CD4-positive, alpha-beta T cell treated with Interleukin-2 at 100 ng/mL for 4 hours (primary cell): ENCODE data around the gene WDFY3.

Experiments
- DNase-seq: peaks from one replicate; pipeline ENCODE4 v3.0.0-alpha.2; 2020; ENCODE audit warnings: low spot score

The WDFY3 gene

DNA sequence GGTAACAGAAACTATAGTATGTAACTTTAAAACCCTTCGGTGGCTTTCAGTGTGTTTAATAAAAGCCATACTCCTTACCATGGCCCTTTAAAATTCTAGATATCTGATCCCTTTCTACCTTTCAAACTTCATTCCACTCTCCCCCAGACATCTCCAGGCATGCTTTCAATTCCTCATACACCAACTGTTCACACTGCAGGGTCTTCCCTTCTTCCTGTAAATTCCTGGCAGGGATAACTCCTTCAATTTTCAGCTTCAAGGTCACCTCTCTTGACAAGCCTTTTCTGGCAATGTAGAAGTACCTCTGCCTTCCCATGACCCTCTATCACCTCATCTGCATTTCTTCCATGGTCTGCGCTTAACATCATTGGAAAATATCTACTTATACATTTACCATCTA lies 60.8 kb downstream of the WDFY3 start:
- no peak for DNase-seq

DNA sequence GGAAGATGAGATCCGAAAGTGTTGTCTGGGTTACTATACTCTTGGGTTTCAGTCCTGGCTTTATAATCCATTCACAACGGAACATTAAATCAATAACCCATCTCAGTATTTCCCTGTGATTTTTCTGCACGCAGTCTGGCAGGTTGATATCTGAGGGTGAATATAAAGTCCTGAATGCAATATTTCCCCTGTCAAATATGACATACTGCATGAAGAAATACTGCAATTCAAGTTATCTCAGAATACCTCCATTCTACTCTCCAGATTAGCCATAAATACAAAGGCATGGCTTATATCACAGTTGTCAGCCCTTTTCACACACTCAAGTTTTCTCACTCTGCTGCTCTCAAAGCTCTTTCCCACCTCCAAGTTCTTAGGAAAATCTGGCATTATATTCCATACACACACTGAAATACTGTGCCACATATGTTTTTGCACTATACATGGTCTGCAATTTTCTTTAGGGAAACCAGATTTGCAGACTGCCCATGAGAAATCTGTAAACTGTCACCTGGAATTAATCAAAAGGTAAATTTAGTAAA lies 64.7 kb downstream of the WDFY3 start:
- DNase-seq = no peak

DNA sequence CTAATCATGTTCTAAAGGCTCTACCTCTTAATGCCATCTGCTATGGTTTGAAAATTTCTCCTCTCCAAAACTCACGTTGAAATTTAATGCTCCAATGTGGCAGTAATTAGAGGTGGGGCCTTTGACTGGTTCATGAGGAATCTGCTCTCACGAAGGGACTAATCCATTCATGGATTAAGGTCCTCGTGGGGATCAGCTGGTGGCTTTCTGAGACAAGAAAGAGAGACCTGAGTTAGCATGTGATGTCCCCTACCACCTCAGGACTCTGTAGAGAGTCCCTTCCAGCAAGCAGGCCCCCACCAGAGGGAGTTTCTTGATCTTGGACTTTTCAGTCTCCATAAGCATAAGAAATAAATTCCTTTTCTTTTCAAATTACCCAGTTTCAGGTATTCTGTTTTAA lies 65.3 kb downstream of the WDFY3 start:
- DNase-seq = no peak

DNA sequence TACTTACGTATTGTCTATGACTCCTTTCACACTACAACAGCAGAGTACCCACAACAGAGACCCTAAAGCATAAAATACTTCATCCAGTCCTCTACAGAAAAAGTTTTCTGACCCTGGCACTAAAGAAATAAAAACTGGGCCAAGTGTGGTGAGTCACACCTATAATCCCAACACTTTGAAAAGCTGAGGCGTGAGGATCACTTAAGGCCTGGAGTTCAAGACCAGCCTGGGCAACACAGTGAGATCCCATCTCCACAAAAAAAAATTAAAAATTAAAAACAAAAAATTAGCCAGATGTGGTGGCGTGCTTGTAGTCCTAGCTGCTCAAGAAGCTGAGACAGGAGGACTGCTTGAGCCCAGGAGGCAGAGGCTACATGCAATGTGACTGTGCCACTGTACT lies 66.9 kb downstream of the WDFY3 start:
- DNase-seq = no peak

- no peak for DNase-seq
Measured at GRCh38 chr4:84897516-84897915, 69.0 kb downstream of the WDFY3 start.

- DNase-seq = no peak
Measured at GRCh38 chr4:84895283-84895682, 71.2 kb downstream of the WDFY3 start.

GRCh38 chr4:84894621-84895020 lies 71.9 kb downstream of the WDFY3 start:
- no peak for DNase-seq

GRCh38 chr4:84892950-84893349 lies 73.5 kb downstream of the WDFY3 start:
- no peak for DNase-seq

DNA sequence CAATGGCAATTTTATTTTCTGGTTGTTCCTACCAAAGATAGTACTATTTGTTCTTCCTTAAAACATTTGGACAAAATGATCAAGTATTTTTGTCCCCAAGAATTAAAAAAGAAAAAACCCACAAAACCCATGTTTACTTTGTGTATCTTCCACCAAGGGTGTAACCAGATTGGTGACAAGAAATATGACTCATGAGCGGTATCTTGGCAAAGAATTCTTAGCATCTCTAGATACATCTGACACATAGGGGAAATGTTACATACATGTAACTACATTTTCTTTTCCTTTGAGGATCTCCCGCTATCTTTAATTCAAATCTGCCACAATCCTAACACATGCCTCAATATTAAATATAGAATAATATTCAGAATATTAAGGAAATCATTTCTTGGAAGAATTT lies 78.7 kb downstream of the WDFY3 start:
- no peak for DNase-seq

GRCh38 chr4:84879651-84880200 lies 86.8 kb downstream of the WDFY3 start:
- DNase-seq = no peak

DNA sequence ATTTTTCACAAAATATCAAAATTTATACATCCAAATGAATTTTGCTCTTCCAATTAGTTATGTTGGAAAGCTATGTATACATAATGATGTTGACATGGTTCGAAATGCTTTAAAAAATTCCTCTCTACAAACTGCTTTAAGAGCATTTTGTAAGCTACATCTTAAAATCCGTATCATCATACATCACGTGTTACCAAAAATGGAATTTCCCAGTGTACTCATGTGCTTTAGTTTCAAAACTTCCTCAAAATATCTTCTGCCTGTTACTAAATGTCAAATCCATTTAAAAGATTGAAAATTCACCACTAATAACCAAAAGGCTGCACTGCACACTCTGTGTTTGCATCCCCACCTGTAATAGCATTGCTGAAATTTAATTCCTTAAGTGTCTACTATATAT lies 87.9 kb downstream of the WDFY3 start:
- no peak for DNase-seq

GRCh38 chr4:84878090-84878489 lies 88.4 kb downstream of the WDFY3 start:
- no peak for DNase-seq

DNA sequence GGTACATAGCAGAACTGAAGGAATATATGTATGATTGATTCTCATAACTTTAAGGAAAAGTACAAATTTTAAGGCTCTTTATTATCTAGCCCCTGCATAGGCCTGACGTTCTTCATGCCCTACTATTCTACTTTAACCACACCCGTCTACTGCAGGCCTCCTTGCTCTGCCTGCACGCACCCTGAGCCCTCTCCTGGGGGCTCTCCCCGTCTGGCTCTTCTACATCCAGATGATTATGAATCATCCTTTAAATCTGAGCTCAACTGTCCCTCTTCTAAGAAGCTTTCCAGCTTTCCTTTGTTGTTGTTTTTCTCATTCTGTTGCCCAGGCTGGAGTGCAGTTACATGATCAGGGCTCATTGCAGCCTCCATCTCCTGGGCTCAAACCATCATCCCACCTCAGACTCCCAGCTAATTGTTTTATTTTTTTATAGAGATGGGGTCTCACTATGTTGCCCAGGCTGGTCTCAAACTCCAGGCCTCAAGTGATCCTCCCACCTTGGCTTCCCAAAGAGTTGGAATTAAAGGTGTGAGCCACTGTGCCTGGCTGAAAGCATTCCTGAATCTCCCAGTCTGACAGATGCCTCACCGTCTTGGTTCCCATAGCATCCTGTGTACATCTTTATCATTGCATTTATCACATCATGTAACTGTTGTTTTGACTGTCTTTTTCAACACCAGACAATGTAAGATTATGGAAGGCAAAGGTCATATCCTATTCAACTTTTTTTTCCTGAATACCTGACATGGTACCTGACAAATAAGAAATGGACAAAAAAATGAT lies 89.2 kb downstream of the WDFY3 start:
- no peak for DNase-seq

DNA sequence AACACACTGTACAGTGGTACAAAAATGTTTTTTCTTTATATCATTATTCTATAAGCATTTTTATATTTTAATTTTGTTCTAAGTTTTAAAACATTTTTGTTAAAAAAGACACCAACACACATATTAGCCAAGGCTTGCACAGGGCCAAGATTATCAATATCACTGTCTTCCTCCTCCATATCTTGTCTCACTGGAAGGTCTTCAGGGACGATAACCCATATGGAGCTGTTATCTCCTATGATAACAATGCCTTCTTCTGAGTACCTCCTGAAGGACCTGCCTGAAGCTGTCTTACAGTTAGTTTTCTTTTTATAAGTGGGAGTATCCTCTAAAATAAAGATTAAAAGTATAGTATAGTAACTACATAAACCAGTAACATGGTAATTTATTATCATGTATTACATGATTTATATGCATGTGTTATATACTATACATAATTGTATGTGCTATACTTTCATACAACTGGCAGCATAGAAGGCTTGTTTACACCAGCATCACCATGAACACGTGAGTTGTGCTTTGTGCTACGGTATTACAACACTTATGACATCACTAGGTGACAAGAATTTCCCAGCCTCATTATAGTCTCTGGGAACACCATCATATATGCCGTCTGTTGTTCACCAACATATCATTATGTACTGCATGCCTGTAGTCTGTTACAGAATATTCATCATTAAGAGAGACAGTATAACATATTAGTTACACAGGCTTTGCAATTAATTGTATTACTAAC lies 90.7 kb downstream of the WDFY3 start:
- DNase-seq = no peak

DNA sequence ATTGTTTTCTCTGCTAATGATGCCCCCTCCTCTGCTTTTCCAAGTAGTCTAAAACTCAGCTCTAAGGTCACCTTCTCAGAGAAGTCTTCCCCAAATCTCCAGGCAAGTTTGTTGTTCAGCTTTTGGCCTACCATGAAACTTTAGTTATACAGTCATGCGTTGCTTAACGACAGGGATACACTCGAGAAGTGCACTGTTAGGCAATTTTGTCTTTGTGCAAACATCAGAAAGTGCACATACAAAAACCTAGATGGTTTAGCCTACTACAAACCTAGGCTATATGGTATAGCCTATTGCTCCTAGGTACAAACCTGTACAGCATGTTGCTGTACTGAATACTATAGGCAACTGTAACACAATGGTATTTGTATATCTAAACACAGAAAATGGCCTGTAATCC lies 91.9 kb downstream of the WDFY3 start:
- DNase-seq = no peak

- DNase-seq = no peak
Measured at GRCh38 chr4:84870398-84871163, 95.9 kb downstream of the WDFY3 start.

- no peak for DNase-seq
Measured at GRCh38 chr4:84866295-84866694, 100.2 kb downstream of the WDFY3 start.

- DNase-seq = no peak
Measured at GRCh38 chr4:84865600-84865999, 100.9 kb downstream of the WDFY3 start.

DNA sequence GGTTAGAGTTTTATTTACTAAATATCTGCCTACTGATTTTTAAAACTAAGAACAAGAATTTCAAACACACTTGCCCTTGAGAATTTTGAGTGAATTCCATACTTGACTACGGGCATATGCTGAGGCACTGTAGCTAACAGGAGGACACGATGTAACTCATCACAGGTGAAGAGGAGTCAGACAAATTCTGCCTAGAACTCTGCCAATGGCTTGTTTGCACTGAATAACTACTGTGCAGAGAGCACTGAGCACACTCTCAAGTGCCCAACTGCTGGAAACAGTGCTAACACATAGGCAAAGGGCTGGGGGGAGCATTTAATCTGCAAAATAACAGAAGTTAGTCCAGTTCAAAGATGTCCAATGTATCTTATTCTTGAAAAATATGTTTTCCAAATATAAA lies 104.4 kb downstream of the WDFY3 start:
- no peak for DNase-seq

DNA sequence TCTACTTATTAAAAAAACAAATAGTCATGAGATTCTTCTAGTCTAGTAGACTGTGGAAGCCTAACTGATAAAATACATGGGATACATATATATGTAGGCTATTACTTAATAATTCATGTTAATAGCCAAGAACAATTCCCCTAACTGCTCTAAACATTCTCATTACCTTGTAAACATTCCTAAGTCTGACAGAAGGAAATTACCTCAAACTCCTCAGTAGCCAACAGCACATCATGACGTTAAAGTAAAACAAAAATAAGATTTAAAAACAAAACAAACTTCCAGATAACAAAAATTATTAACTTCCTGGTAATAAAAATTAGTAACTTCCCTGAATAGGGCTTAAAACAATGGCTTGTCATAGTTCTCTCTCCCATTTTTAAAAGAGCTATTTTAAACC lies 109.2 kb downstream of the WDFY3 start:
- DNase-seq = no peak

DNA sequence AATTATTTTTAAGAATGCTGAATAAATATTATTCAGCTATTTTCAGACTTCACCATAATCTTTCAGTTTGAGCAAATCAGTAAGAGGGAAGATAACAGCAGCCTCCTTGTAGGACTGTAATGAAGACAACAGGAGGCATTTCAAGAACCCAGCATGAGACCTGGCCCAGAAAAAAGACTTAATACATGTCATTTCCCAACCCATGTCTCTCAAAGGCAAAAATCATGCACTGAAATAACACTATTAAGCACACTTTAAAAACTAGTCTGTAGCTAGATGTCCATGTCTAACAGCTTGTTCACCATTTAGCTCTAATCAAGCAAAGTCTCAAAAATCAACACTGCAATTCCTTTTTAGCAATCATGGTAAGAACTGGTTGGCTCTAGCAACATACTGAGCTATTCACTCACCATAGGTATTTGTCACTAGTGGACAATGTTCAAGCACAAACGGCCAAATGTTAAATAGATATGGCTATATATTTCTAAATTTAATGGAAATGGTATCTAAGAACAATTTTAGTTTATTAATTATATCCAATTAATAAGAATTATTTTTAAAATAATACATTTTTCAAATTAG lies 109.9 kb downstream of the WDFY3 start:
- DNase-seq = no peak

GRCh38 chr4:84855774-84856173 lies 110.7 kb downstream of the WDFY3 start:
- no peak for DNase-seq
